Stimulated activated CD8-positive, alpha-beta memory T cell treated with anti-CD3 and anti-CD28 coated beads, Interleukin-7, amount 100 ng/mL, for 48 hours (primary cell): ENCODE data around the gene KTN1.

Experiments
- DNase-seq, 2 donors: peaks; one replicate each; pipeline ENCODE4 v3.0.0-alpha.2; 2020; ENCODE audit warnings: low read depth in 1 of 2; ENCODE audit errors: extremely low read depth in 1 of 2

The KTN1 gene

GRCh38 chr14:55711175-55711811 is 131.3 kb downstream of the KTN1 start:
- DNase-seq: no peak

DNA sequence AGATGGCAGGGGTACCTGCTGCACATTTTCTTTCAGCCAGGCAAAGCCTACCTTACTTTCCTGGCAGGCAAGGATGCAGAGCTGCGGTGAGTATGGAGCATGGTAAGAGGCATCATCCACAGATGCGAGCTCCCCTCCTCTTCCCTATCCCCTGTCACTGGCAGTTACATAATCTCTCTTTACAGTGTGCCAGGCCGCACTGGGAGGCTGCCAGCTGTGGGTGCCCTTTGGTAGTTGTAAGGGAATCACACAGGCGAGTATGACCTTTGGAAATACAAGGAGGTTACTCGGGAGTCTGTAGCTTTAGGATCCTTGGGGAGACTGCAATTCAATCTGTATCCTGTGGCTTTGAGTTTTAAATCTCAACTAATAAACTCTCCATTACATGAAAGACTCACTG is 132.5 kb downstream of the KTN1 start:
- DNase-seq: no peak

DNA sequence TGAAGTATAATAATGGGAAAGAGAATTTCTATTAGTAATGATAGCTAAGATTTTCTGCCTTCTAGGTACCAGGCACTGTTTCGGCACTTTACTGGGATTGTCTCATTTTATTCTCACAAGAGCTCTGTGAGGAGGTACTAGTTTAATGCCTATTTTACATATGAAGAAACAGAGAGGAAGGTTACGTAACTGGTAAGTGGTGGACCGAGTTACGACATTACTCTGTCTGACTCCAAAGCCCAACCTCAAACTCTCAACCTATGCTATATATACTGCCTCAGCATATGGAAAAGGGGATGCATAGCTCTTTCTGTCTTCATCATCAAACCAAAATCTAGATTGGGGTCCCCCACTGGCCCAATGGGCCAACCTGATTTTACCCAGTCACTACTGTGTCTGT is 133.5 kb downstream of the KTN1 start:
- DNase-seq: no peak

GRCh38 chr14:55715889-55716288 is 135.9 kb downstream of the KTN1 start:
- DNase-seq: no peak

DNA sequence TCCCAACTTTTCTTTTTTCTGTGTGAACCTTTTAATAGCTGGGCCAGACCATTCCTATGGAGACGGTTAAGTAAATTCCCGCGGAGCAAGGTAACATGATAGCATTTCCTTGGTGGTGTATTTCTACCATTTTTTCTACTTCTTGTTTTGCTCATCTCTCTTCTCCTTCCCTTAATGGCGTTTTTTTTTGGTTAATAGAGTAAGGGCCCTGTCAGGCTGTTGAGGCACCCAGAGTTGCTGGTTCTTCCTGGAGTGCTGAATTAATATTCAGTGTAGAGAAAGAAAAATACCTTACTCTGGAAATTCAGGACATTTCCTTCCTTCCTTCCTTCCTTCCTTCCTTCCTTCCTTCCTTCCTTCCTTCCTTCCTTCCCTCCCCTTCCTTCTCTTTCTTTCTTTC is 137.6 kb downstream of the KTN1 start:
- no peak for DNase-seq

GRCh38 chr14:55718551-55718950 is 138.5 kb downstream of the KTN1 start:
- no peak for DNase-seq

- no peak for DNase-seq
Measured at GRCh38 chr14:55720796-55721195, 140.8 kb downstream of the KTN1 start.

DNA sequence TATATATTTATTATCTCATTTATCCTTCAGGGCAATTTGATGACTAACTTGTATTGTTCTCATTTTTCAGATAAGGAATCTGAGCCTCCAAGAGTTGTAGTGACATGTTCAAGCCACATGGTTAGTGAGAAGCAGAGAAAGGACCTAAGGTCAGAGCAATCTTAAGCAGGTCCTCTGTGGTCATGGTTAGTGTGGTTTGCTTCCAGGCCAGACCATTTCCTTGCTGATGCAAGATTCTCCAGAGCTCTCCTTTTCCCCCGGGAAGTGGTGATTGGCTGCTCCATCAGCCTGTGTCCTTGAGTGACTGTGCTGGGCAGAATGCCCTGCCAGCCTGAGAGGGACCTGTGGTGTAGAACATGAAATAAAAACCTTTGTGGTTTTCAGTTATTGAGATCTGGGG is 141.3 kb downstream of the KTN1 start:
- DNase-seq: no peak

- no peak for DNase-seq
Measured at GRCh38 chr14:55722054-55722453, 142.0 kb downstream of the KTN1 start.

DNA sequence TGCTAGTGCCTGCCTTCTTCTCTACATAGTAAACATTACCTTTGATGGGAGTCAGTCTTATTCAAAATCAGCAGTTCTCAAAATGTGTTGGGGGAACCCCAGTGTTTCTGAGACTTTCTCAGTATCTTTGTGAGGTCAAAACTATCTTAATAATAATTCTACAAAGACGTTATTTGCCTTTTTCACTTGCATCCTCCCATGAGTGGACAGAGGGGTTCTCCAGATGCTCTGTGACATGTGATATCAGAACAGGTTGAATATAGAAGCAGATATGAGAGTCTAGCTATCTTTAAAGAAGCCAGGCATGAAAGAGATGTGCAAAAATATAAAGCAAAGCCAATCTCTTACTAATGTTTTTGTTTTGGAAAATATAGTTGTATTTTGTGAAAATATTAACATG is 144.7 kb downstream of the KTN1 start:
- no peak for DNase-seq

- DNase-seq: no peak
Measured at GRCh38 chr14:55730592-55731310, 150.7 kb downstream of the KTN1 start.

DNA sequence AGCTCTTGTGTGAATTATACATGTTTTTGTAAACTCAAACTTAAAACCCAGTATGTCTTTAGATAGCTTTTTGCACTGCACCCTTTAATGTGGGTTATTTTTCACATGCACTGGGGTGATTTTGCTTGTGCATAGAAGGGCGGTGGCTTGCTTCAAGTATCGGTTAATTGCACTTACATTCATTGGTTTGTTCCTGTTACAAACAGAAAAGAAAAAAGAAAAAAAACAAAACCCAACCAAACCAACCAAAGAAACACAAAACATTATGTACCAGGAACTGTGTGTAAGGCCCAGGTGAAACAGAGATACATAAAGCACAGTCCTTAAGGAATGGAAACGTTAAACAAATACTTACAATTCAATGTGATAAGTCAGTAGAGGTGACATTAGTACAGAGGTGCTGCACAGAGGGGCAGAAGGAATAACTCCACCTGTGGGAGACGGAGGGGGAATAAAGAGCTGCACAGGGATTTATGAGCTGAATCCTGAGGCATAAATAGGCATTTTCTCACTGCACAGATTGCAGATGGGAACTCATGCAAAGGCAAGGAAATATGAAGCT is 151.4 kb downstream of the KTN1 start:
- no peak for DNase-seq

GRCh38 chr14:55731881-55732498 is 152.0 kb downstream of the KTN1 start:
- DNase-seq: peak; percentile 6 to 20

DNA sequence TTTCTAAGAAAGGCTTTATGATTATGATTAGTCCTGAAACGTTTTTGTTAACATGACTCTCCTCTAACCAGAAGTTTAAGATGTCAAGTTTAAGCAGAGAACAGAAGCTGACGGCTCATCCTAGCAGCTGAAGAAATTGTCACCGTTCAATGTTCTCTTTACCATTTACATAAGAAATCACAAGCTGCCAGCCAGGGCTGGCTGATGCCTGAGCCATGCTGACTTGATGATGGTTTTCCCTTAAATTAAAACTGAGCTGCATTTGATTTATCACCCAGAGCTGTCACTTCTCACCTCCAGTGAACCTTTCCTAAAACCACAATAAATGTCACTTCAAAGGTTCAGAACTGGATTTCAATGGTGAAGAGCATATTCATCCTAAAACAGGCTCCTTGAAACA is 153.6 kb downstream of the KTN1 start:
- DNase-seq: no peak
